Measurements from ENCODE around the gene PELI2. TPM values are rescaled to one million over a fixed set of nuclear protein-coding genes. Genes with fewer than 3 reads are reported as not detected.

Gene PELI2
- total RNA-seq, 3 donors from 2014 or later = 14.3 to 33.4 (median 30.8) TPM

DNA sequence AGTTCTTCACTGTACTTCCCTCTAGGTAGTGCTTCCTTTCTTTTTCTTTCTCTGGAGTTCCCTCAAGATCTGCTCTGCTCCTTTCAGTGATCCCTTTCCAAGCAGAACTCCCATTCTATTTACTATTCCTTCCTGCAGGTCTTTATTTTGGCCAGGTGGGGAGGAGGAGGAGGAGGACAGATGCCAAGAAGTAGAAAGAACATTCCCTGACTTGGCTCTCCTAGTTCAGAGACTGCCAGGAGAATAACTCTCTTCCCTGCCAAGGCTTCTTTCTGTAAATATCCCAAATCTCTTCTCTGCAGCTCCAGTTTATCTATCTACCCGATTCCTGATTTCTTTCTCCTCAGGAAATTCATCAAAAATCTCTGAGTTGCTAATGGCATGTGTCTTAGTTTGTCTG is 231.7 kb downstream of the PELI2 start:
- Histone ChIP-seq H3K4me3 (no peak overlapping the region), H3K9me3 (no peaks in the 10 kb centered on the region), H3K36me3 (ENCODE audit: low read depth) (no peaks in the 10 kb centered on the region), H3K4me1 (ENCODE audit: low read depth) (no peaks in the 10 kb centered on the region)
- TF ChIP-seq, protein P1, sequence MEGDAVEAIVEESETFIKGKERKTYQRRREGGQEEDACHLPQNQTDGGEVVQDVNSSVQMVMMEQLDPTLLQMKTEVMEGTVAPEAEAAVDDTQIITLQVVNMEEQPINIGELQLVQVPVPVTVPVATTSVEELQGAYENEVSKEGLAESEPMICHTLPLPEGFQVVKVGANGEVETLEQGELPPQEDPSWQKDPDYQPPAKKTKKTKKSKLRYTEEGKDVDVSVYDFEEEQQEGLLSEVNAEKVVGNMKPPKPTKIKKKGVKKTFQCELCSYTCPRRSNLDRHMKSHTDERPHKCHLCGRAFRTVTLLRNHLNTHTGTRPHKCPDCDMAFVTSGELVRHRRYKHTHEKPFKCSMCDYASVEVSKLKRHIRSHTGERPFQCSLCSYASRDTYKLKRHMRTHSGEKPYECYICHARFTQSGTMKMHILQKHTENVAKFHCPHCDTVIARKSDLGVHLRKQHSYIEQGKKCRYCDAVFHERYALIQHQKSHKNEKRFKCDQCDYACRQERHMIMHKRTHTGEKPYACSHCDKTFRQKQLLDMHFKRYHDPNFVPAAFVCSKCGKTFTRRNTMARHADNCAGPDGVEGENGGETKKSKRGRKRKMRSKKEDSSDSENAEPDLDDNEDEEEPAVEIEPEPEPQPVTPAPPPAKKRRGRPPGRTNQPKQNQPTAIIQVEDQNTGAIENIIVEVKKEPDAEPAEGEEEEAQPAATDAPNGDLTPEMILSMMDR (IDR thresholded peaks at IDR 0.05) = no peak
- intact Hi-C loops (cut with DNase I, micrococcal nuclease) = no loop called here
- ATAC-seq (no peak), DNase-seq (no peak)

Measured in mucosa of descending colon (tissue), 3 donors.